Fibroblast of lung (primary cell): Measurements from ENCODE around the gene PIGZ. TPM values are rescaled to one million over a fixed set of nuclear protein-coding genes. Genes with fewer than 3 reads are reported as not detected.

Source experiments
- DNase-seq, 2 donors: peaks; one replicate each; pipeline versions ENCODE4 v3.0.0 to v3.0.0-alpha.2; 2010; ENCODE audit warnings: low read depth in 2 of 2
- H2AFZ ChIP-seq: 2 replicates; pipeline ENCODE4 v1.5.1; 2012; ENCODE audit warnings: low read length, control low read depth, inconsistent platforms
- H3K27ac ChIP-seq: 2 replicates; pipeline ENCODE4 v1.5.1; 2011; ENCODE audit warnings: low read length, control low read depth; ENCODE audit not compliant: insufficient read depth
- H3K27me3 ChIP-seq: 2 replicates; pipeline ENCODE4 v1.5.1; 2011; ENCODE audit warnings: mild to moderate bottlenecking, low read length; ENCODE audit not compliant: control insufficient read depth, insufficient read depth
- H3K36me3 ChIP-seq: 2 replicates; pipeline ENCODE4 v1.5.1; 2011; ENCODE audit warnings: low read length; ENCODE audit not compliant: control insufficient read depth, insufficient read depth
- H3K4me1 ChIP-seq: 2 replicates; pipeline ENCODE4 v1.5.1; 2011; ENCODE audit warnings: low read length; ENCODE audit not compliant: control insufficient read depth, insufficient read depth; ENCODE audit errors: extremely low read depth
- H3K4me2 ChIP-seq: 2 replicates; pipeline ENCODE4 v1.5.1; 2011; ENCODE audit warnings: low read length, control low read depth; ENCODE audit not compliant: insufficient read depth; ENCODE audit errors: extremely low read depth
- H3K4me3 ChIP-seq, 4 experiments: fragments of 200-600 bp in 1 of 4; sonication (generic) in 1 of 4; replicated peaks in 1 of 4; 2 replicates each; pipeline ENCODE4 v1.5.1; 2011 to 2016; ENCODE audit warnings: low read length in 4 of 4, low read depth in 3 of 4, mild to moderate bottlenecking in 3 of 4, control low read depth in 2 of 4, inconsistent platforms in 1 of 4, mixed read lengths in 1 of 4; ENCODE audit not compliant: insufficient read depth in 1 of 4; ENCODE audit errors: control extremely low read depth in 1 of 4
- H3K79me2 ChIP-seq: 2 replicates; pipeline ENCODE4 v1.5.1; 2012; ENCODE audit warnings: mild to moderate bottlenecking, low read length, inconsistent platforms; ENCODE audit not compliant: control insufficient read depth, insufficient read depth
- H3K9ac ChIP-seq: 2 replicates; pipeline ENCODE4 v1.5.1; 2011; ENCODE audit warnings: mild to moderate bottlenecking, low read length, control low read depth; ENCODE audit not compliant: insufficient read depth
- H3K9me3 ChIP-seq: 2 replicates; pipeline ENCODE4 v1.5.1; 2012; ENCODE audit warnings: low read depth, low read length; ENCODE audit not compliant: control insufficient read depth, insufficient read depth
- H4K20me1 ChIP-seq: 2 replicates; pipeline ENCODE4 v1.5.1; 2011; ENCODE audit warnings: low read length; ENCODE audit not compliant: control insufficient read depth, insufficient read depth; ENCODE audit errors: extremely low read depth
- EZH2 ChIP-seq: IDR thresholded peaks from 2 replicates; pipeline ENCODE4 v1.5.1; 2012; ENCODE audit warnings: low read length, control low read depth, mild to moderate bottlenecking; ENCODE audit errors: missing control alignments
- polyA plus RNA-seq, 2 donors: library from polyadenylated mRNA; depleted of rRNA in 1 of 2; stranded (reverse) in 1 of 2; unstranded in 1 of 2; fragments of >200 nt; gene quantifications; 2 replicates each; pipeline ENCODE4 v1.2.1, GENCODE V29; 2011 to 2012; ENCODE audit warnings: missing spikeins in 1 of 2
- total RNA-seq: library from RNA; depleted of rRNA; stranded (reverse); fragments of >200 nt; gene quantifications from 2 replicates; pipeline ENCODE4 v1.2.1, GENCODE V29; 2014
- TF ChIP-seq, protein P1 (sequence below), 2 donors: IDR thresholded peaks in 1 of 2; conservative IDR thresholded peaks in 1 of 2; 1 replicate in 1 of 2; 2 replicates in 1 of 2; pipeline ENCODE4 v1.5.1; 2011 to 2012; ENCODE audit warnings: low read length in 2 of 2, control low read depth in 1 of 2, inconsistent platforms in 1 of 2, low read depth in 1 of 2, mild to moderate bottlenecking in 1 of 2

Gene PIGZ
- total and polyA plus RNA-seq, 2 donors (not counting 1 experiment from before 2014, with no cell fraction given), result 0.66 to 2.0 TPM

DNA sequence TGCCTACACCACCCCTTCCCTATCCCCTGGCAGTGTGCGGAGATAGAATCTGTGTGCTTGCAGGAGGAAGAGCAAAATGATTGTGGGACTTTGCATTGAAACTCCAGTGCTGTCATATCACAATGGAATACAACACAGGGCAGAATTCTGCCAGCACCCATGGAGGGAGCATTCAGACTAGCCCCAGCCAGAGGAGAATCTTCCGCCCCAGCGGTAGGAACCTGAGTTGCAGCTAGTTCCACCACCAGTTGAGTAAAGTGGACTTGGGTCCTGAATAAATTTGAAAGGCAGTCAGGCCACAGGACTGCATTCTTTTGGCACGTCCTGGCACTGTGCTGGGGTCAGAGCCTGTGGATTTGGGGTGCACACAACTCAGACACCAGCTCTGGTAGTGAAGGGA, 53.8 kb downstream of the PIGZ start:
- Histone ChIP-seq H4K20me1 (no peaks in the 10 kb centered on the region), H3K79me2 (no peaks in the 10 kb centered on the region), H3K27ac (no peak overlapping the region), H3K4me2 (no peak overlapping the region), H3K36me3 (peaks cover 2% of the 10 kb centered on the region), H3K9ac (no peak overlapping the region), H3K27me3 (no peaks in the 10 kb centered on the region), H2AFZ (no peak overlapping the region), H3K9me3 (no peaks in the 10 kb centered on the region), H3K4me3 (no peak overlapping the region), H3K4me1 (no peaks in the 10 kb centered on the region)
- TF ChIP-seq, protein P1, sequence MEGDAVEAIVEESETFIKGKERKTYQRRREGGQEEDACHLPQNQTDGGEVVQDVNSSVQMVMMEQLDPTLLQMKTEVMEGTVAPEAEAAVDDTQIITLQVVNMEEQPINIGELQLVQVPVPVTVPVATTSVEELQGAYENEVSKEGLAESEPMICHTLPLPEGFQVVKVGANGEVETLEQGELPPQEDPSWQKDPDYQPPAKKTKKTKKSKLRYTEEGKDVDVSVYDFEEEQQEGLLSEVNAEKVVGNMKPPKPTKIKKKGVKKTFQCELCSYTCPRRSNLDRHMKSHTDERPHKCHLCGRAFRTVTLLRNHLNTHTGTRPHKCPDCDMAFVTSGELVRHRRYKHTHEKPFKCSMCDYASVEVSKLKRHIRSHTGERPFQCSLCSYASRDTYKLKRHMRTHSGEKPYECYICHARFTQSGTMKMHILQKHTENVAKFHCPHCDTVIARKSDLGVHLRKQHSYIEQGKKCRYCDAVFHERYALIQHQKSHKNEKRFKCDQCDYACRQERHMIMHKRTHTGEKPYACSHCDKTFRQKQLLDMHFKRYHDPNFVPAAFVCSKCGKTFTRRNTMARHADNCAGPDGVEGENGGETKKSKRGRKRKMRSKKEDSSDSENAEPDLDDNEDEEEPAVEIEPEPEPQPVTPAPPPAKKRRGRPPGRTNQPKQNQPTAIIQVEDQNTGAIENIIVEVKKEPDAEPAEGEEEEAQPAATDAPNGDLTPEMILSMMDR (conservative IDR thresholded peaks at IDR 0.05 in 1 of 2, IDR thresholded peaks at IDR 0.05 in 1 of 2; ENCODE audit: low read depth in 1 of 2, low read length in 2 of 2), result no peak
- no peak for DNase-seq

DNA sequence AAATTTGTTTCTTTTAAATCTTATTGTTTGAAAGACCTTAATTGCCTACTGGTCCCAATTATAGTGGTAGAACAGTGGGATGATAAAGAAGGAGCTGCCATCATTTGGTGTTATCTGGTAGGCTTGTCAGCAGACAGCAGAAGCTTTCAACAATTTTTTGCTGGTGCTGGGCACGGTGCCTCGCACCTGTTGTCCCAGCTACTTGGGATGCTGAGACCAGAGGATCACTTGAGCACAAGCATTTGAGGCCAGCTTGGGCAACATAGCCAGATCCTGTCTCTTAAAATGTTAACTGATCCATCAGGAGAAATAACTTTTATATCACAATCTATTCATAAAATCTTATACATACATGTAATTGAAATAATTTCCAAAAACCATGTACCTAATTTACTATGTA, 64.9 kb downstream of the PIGZ start:
- peaks cover 9% of the 10 kb centered on the region for H3K36me3 ChIP-seq
- TF ChIP-seq EZH2, result no peak
- TF ChIP-seq, protein P1 (conservative IDR thresholded peaks at IDR 0.05 in 1 of 2, IDR thresholded peaks at IDR 0.05 in 1 of 2; ENCODE audit: low read depth in 1 of 2, low read length in 2 of 2), result no peak

DNA sequence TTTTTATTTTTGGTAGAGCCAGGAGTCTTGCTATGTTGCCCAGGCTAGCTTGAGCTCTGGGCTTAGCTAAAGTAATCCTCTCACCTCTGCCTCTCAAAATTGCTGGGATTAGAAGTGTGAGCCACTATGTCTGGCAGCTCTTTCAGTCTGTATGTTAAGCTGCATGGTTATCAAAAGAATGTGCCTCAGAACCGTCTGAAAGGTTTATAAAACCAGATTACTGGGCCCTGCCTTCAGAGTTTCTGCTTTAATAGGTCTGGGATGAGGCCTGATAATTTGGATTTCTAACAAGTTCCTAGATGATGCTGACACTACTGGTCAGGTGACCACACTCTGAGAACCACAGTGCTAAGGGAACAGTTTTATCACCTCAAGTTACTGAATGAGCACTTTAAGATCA, 66.3 kb downstream of the PIGZ start:
- no peak overlapping the region for H3K4me2 ChIP-seq
- H3K27me3 ChIP-seq, result no peaks in the 10 kb centered on the region
- no peaks in the 10 kb centered on the region for H4K20me1 ChIP-seq
- H3K27ac ChIP-seq, result no peak overlapping the region
- H3K79me2 ChIP-seq, result peaks cover under 1% of the 10 kb centered on the region
- no peaks in the 10 kb centered on the region for H3K9me3 ChIP-seq
- no peak overlapping the region for H3K4me3 ChIP-seq
- H3K9ac ChIP-seq, result no peak overlapping the region
- H3K36me3 ChIP-seq, result peaks cover 9% of the 10 kb centered on the region
- TF ChIP-seq EZH2, result no peak
- TF ChIP-seq, protein P1 (conservative IDR thresholded peaks at IDR 0.05 in 1 of 2, IDR thresholded peaks at IDR 0.05 in 1 of 2; ENCODE audit: low read depth in 1 of 2, low read length in 2 of 2), result no peak
- DNase-seq, result no peak
- no peaks in the 10 kb centered on the region for H3K4me1 ChIP-seq
- no peak overlapping the region for H2AFZ ChIP-seq

More for the DNA sequence above, 64.9 kb downstream of the PIGZ start:
- no peaks in the 10 kb centered on the region for H3K27me3 ChIP-seq
- H2AFZ ChIP-seq, result no peak overlapping the region
- H3K4me1 ChIP-seq, result no peaks in the 10 kb centered on the region
- H3K79me2 ChIP-seq, result no peaks in the 10 kb centered on the region
- H3K4me2 ChIP-seq, result no peak overlapping the region
- H3K27ac ChIP-seq, result no peak overlapping the region
- DNase-seq, result no peak
- no peak overlapping the region for H3K9ac ChIP-seq
- H3K4me3 ChIP-seq, result no peak overlapping the region
- H4K20me1 ChIP-seq, result no peaks in the 10 kb centered on the region
- no peaks in the 10 kb centered on the region for H3K9me3 ChIP-seq
